Stimulated activated CD8-positive, alpha-beta memory T cell treated with anti-CD3 and anti-CD28 coated beads, Interleukin-12 subunit alpha, Interleukin-12 subunit beta, amount 100 ng/mL, for 24 hours (primary cell): ENCODE measurements around the gene ZFHX2.

Source experiments
- DNase-seq: peaks from one replicate; pipeline ENCODE4 v3.0.0-alpha.2; 2020; ENCODE audit errors: extremely low read depth

ZFHX2 gene

DNA sequence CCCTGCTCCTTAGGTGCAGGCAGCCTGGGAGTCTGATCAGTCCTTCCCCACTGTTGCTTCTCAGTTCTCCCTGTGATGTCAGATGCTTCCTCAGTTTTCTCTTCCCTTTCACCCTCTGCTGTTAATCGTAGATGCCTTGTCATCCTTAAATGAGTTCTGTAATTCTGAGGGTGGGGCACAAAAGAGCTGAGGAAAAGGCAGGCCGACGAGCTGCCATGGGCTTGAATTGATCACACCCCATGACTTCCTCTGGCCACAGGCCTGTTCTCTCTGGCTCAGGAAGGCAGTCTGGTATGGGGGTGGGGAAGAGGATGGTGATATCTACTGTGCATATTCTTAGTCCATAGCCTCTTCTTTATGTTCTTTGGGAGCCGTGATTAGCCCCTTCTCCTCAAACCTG is 21.3 kb upstream of the ZFHX2 start:
- DNase-seq, result no peak

DNA sequence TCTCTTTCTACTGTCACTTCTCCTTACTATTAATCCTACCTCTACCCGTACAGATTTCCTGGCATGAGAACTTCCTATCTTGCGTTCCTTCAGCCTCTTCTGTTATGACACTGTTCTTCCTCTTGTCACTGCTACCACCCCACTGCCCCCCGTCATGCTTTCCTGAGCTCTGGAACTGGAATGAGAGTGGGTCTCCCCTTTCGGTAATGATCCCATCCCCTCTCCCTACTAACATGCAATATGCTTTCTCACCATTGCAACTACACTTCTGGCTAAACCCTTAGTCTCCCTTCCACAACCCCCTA is 20.9 kb upstream of the ZFHX2 start:
- DNase-seq, result no peak

DNA sequence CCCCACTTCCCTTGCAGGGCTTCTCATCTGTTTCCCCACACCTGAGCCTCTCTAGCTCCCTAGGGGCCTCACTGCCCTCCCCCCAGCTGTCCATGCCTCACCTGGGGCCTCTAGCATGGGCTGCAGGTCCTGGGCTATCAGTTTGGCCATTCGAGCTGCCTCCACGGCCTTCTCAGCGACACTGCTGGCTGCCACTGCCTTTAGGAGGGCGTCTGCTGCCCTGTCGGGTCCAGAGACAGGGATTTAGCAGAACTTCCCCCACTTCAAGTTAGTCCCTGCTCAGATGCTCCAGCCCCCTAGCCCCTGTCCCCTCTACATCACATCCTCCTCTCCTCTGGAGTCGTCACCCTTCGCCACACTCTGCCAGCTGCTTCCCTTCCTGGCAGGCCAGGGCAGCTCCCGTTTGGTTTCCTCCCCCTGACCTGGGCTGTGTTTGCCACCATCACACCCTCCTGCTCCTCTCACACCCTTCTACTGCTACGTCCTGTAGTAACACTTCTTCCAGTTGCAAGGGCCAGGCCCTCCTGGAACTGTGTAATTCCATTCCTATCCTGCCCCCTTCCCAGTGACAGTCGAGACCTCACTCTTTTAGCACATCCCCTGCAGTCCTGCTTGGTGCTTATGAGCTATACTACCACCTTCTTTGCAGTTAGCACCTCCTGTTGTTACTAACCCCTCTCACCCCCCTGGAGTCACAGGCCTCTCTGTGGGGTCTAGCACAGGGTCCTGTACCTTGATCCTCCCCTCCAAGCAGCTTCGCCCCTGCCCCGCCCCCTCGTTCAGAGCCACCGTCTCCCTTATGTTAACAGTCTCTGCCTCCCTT is 20.3 kb upstream of the ZFHX2 start:
- DNase-seq, result no peak

DNA sequence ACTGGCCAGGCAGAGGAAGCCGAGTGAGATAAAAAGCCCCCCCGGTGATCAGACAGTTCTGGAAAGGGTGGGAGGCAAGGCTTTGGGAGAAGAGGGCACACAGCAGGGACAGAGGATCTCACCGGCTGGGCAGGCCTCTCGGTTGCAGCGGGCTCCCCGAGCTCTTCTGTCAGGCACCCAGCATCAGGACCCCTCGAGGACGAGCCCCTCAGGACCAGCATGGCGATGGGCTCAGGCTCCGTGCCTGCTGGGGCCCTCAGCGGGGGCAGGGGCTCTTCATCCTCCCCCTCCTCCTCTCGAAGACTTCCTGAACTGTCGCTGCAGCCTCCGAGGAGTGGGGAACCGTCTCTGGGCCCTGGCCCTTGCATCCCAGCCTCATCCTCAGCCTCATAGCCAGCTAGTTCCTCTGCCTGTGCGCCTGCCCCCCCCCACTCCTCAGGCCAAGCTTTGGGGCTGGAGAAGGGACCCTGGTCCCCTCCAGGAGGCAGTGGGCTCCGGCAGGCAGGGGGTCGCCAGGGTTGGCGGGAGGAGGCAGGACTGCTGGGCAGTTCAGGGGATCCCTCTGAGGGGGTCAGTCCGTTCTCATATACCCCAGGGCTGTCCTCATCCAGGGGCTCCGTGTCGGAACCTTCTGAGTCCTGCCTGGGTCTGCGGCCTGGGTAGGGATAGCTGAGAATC is 19.4 kb upstream of the ZFHX2 start:
- no peak for DNase-seq

DNA sequence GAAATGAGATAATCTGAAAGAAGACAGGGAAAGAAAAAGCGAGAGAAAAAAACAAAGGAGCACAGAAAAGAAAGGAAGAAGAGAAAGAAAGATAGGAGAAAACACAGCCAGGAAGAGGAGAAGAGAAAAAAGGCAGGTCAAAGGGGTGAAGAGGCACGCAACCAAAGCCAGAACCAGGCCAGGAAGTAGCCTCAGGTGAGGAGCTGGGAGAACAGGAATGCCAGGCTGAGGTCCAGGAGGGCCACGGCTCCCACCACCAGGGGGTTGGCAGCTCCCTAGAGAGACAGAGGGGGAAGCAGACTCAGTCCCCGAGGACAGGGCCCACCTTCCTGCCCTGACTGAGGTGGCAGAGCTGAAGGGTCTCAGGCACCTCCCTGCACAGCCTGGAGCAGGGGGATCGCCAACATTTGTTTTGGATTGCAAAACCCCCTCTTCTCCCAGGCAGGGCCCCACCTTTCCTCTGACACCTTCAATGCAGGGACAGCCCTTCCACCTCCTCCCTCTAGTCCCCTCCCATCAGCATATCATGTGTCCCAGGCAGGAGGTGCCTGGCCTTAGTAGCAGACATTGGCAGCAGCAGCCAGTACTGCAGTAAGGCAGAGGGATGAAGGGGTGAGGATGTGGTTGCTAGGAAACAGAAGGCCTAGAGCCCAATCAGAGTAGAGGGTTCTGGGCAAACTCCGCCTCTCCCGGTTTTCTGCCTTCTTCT is 18.0 kb upstream of the ZFHX2 start:
- no peak for DNase-seq

DNA sequence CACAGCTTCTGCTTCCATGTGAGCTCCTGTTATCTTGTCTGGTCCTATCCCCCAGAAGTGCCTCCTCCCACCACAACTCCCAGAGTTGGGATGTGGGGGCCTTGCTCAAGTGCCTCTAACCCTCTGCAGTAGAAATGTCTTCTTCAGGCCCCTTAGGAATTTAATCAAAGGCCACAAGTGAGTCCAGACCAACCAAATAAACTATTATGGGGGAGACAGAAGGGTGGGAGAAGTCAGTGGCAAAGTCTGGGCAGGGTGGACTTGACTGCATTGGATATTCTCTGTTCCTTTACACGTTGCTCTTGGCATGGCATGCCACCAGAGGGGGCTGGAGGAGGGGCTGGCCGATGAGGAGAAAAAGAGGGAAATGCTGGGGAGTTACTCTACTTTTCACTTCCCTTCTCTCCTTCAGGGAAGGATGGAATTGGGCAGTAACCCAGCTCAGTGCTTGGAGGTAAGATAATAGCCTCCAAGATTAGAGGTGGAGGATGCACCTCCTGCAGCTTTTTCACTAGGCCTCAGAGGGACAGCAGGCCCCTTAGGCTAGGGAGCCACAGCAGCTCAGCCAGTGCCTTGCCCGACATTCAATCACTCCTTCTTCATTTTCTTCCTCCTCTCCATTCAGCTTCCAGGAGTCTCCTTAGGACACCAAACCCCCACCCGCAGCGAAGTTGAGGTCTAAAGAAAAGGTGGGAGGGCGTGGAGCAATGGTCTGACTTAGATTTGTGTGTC is 17.2 kb upstream of the ZFHX2 start:
- no peak for DNase-seq

DNA sequence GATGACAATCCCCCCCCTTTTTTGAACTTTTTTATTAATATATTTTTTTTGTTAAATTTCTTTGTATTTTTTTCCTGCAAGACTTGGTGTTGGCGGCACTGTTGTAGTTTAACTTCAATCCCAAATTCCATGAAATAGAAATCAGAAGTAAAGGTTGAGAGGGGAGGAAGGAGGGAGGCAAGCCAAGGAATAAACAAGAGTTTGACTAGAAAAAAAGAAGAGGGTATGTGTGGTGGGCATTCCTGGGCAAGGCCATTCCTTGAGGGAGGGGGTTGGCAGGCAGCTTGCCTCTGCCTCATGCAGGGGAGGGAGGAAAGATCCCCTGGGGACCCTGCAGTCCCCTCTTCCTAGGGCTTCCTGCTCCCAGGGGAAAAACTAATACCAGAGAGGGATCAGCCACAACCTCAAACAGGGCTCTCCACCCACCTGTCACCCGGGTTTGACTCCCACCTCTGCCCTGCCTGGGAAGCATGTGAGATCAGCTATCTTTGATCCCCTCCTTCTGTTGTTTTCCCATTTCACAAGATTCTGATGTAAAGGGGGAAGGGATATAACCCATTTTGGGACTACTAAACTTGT is 16.5 kb upstream of the ZFHX2 start:
- DNase-seq, result no peak

DNA sequence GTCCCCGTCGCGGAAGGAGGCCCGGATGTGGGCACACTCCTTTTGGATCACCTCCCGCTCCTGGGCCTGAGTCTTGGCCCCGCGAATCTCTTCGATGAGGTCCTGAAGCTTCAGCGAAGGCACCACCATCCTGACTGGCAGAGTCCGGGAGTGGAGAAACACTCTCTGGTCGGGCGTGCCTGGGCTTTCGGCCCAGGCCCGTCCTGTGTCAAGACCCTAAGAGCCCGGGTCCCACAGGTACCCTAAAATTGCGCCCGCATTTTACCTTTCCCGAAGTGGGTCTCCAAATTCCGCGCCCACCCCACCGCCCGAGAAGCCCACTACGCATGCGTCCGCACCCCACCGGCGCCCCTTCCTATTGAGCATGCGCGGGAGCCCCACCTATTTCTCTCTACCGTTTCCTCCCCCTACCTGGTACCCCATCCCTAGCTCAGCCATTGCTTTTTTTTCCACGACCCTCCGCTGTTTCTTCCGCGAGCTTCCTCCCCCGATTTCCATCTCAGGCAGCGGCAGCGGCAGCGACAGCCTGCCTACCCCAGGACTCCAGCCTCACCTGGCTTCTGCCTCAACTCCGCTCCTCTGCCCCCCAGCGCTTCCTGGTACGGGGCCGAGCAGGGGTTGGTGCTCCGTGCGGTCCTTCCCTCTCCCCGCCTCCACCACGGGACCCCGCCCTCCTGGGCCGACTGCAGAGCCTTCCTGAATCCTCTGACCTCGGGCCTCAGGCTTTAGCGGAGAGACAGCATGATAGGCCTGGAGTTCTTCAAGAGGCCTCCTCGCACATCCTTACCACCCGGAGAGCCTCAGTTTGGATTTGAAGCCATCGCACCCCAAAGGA is 15.8 kb upstream of the ZFHX2 start, which contains the start of gene AP1G2:
TSS of gene AP1G2 (minus strand) at position 606 of the 835 bp plus-strand sequence. CDS start at position 129, 477 bp downstream.
- peak; percentile 76 for DNase-seq

DNA sequence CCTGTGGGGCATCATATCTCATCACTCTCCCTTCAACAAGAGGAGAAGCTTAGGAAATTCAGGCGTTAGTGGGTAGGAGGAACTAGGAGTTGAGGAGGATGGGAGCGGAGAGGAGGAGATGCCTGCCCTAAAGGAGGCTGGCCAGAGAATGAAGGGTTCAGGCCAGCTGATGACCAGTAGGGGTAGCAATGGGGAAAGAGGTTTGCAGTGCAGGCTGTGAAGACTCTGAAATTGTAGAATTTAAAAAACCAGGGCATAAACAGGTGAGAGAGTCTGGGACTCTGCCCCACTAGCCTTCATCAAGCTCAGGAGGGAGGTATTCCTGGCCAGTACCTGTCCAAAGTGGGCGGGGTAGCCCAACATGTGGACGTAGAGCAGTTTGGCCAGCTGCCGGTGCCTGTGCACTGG is 15.2 kb upstream of the ZFHX2 start:
- no peak for DNase-seq

DNA sequence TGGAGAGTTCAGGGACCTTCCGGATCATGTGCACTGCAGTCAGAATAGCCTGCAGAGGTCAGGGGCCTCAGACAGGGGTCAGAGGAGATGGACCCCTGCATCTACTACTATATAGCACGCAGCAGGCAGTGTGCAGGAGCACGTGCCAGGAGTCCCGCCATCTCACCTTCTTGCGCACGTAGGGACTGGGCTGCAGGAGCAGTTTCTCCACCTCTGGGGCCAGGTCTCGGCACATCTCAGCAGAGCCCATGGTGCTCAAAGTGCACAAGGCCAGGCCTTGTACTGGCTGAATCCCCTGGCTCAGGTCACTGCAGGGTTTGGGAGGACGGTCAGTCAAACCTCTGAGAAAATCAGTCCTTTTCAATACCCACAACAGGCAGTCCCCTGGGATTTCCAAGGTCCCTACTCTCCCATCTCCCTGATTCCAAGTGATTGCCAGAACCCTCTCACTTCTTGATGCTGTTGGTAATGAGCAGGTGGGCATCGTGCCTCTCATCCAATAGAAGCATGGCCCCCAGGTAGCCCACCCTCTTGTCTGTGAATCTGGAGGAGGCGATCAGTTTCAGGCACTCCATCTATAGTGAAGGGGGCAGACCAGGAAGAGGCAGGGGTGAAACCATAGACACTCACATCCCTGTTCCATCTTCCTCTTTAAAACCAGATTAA is 14.7 kb upstream of the ZFHX2 start:
- no peak for DNase-seq

DNA sequence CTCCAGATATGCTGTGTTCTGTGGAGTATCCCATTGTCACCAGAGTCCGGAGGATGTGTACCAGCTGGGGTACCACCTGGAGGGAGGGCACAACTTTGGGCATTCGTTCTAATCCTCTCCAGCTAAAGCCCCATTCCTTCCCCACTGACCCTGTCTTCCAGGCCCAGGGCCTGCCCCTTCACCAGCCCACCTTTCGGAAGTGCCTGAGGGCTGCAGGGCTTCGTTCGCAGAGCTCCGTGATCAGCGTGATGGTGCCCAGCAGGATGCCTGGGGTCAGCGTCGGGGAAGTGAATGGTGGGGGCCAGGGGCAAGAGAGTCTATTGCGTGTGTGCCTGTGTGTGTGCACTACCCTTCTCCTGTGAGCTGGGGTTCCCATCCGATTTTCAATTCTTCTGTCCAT is 14.1 kb upstream of the ZFHX2 start:
- no peak for DNase-seq

DNA sequence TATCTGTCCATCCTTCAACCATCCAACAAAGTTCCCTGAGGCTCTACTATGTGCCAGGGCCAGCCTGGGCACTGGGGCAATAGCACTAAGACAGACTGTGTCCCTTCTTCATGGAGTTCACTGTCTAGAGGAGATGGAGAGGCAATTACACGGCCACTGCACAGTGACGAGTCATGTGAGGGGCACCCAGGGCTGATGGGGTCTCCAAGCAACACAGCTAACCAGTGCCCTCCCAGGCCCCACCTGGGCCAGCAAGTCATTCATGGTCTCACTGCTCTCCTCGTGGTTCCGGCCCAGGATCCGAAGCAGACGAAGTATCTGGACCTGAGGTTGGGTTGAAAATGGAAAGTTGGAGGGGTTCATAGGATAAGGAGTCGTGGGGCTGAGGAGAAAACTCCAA is 13.3 kb upstream of the ZFHX2 start:
- no peak for DNase-seq

DNA sequence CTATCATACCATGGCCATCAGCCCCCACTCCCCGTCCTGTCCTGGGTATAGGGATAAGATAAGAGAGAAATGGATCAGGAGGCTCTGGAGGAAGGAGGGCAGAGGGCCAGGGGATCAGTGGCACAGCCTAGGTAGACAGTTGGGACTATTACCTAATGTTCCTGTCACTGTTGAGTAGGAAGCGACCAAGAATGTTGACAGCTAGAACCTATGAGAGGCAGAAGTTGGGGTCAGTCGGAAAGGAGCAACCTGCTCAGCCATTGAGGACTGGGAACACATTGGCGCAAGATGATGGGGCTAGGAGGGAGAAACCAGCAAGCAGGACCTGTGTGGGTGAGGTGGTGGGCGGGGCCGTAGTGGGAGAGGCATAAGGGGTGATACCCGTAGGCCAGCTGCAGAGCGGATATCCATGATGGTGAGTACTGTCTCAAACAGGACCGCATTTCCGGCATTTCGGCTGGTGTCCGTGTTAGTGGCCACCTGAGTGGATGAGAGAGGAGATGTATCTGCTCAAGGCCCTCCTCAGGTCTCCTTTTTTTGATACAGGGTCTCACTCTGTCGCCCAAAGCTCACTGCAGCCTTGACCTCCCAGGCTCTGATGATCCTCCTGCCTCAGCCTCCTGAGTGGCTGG is 12.7 kb upstream of the ZFHX2 start:
- no peak for DNase-seq

DNA sequence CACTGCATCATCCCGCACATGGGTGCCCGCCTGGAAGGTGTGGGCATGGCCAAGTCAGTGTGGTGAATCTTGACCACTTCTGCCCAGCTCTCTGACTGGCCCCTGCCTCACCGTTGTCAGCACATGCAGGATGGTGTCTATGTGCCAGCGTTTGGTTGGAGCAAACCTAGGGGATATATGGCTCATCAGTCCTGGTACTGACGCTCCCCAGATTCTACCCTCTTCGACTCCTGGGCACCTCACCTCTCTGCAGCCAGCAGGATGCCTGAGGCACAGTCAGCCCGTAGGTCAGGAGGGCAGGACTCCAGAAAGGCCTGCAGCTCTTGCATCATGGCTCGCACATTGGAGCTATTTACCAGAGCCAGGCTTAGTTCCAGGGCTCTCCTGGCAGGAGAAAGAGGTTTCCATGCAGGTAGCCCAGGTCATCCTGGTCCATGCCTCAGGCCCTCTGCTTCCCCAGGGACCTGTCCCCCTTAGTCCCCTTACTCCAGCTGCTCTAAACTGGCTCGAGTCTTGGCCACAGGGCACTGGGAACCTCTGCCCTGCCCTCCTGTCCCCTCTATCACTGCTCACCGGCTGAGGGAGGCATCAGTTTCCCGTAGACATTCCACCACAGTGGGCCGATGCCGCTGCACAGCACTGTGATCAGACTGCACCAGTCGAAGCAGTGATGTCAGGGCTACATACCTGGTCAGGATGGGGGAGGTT is 12.1 kb upstream of the ZFHX2 start:
- no peak for DNase-seq

DNA sequence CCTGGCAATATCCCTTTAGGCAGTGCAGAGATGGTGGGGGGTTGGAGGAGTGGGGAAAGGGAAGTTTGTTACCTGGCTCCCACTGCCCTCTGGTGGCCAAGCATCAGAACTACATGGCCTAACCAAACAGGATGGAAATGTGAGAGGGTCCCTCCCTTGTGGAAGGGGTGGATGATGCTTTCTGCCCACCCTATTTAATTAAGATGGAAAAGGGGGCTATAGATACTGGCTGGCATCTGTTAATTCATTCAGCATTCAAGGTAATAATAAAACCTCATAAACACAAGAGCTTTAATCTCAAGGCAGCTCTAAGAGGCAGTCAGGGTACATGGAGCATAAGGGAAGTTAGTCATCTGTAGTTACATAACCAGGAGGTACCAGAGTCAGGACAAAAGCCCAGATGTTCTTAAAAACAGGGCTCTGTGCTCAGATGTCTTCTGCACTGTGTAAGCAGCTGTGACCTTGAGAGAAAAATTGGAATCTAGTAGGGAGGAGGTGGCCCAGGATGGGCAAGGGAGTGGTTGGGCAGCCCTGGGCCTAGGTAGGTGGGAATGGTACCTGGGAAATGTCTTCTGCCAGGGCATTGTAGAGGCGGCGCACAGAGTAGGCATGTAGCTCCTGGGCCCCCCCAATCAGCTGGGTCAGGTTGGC is 11.4 kb upstream of the ZFHX2 start:
- DNase-seq, result no peak

DNA sequence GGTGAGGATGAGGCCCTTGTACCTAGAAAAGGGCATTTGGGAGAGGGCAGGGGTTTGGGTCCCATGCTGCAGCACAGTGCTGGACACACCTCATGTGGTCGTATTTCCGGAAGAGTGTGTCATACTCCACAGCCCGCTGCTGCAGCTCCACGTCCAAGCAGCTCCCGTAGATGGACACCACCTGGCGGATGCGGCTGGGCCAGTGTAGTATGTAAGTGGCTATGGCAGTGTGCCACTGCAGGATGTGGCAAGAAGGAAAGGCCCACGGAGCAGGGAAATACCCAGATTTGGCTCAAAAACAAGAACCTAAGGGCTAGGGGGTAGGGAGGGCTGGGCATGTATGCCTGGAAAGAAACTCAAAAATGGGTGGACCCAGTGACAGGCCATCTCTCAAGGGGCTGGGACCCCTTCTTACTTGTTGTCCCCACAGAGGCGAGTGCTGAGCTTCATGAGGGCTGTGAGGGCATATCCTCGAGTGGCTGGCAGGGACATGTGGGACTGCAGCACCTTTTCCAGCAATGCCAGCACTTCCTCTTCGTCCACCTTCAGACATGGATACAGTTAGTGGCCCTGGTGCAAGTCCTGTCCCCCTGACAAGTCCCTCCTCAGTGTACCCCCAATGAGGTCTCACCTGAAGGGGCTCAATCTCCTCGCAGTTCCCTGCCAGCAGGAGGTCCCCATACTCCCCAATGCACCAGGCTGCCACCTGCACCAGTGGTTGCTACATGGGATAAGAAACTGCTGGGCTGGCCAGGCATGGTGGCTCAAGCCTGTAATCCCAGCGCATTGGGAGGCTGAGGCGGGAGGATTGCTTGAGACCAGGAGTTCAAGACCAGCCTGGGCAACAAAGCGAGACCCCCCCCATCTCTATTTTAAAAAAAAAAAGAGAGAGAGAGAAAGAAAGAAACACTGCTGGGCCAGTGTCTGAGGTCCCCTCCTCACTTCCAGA is 10.6 kb upstream of the ZFHX2 start:
- no peak for DNase-seq

DNA sequence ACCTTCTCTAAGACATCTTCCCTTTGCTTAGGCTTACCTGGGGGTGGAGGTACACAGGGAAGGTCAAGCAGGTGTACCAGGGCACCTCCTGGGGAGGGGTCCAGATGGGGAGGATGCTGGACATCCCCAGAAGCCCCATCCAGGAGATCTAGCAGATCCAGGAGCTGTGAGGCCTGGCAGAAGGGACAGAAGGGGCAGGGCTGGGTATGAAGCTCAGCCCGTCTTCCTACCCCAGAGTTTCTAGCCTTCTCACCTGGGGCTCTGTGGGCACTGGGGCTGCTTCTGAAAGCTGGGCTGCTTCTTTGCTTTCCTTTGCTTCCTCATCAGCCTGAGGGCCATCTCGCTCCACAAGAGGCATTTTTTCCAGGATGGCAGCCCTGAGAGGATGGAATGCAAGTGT is 9.7 kb upstream of the ZFHX2 start:
- no peak for DNase-seq
